Keratinocyte (primary cell): ENCODE results near the gene A2M. TPM values are rescaled to one million over a fixed set of nuclear protein-coding genes. Genes with fewer than 3 reads are reported as not detected.

Experiments
- DNase-seq: peaks from one replicate; pipeline ENCODE4 v3.0.0-alpha.2; 2011; ENCODE audit warnings: low read depth, missing footprints, low spot score
- FAIRE-seq: peaks from 2 replicates; lab custom pipeline; 2011; peaks lifted over from hg19 to GRCh38; lab: Jason Lieb, UNC
- H2AFZ ChIP-seq: 2 replicates; pipeline ENCODE4 v1.6.0; 2012; ENCODE audit warnings: low read length, control low read depth, inconsistent platforms; ENCODE audit not compliant: control insufficient read depth
- H3K27ac ChIP-seq: 2 replicates; pipeline ENCODE4 v1.5.1; 2011; ENCODE audit warnings: low read length; ENCODE audit not compliant: control insufficient read depth, insufficient read depth
- H3K27me3 ChIP-seq: 3 replicates; pipeline ENCODE4 v1.6.0; 2011; ENCODE audit warnings: low read length; ENCODE audit not compliant: control insufficient read depth, insufficient read depth; ENCODE audit errors: extremely low read depth
- H3K36me3 ChIP-seq, 2 experiments: 2 replicates in 1 of 2; 3 replicates in 1 of 2; pipeline ENCODE4 v1.5.1; 2011; ENCODE audit warnings: low read length in 2 of 2, mild to moderate bottlenecking in 1 of 2; ENCODE audit not compliant: control insufficient read depth in 2 of 2, insufficient read depth in 2 of 2; ENCODE audit errors: extremely low read depth in 1 of 2
- H3K4me1 ChIP-seq: 3 replicates; pipeline ENCODE4 v1.5.1; 2011; ENCODE audit warnings: low read length; ENCODE audit not compliant: control insufficient read depth, insufficient read depth; ENCODE audit errors: extremely low read depth
- H3K4me2 ChIP-seq: 3 replicates; pipeline ENCODE4 v1.6.0; 2011; ENCODE audit warnings: low read depth, low read length; ENCODE audit not compliant: control insufficient read depth, insufficient read depth; ENCODE audit errors: extremely low read depth
- H3K4me3 ChIP-seq, 3 experiments: fragments of 200-600 bp in 1 of 3; sonication (generic) in 1 of 3; 2 replicates in 2 of 3; 3 replicates in 1 of 3; pipeline ENCODE4 v1.5.1; 2011 to 2016; ENCODE audit warnings: low read length in 3 of 3, mild to moderate bottlenecking in 3 of 3, control low read depth in 2 of 3, inconsistent platforms in 1 of 3, low read depth in 1 of 3, mixed read lengths in 1 of 3, mixed run types in 1 of 3, moderate library complexity in 1 of 3; ENCODE audit not compliant: control insufficient read depth in 2 of 3, insufficient read depth in 2 of 3; ENCODE audit errors: extremely low read depth in 1 of 3
- H3K79me2 ChIP-seq: 2 replicates; pipeline ENCODE4 v1.6.0; 2012; ENCODE audit warnings: low read length; ENCODE audit not compliant: control insufficient read depth, insufficient read depth
- H3K9ac ChIP-seq: 3 replicates; pipeline ENCODE4 v1.6.0; 2011; ENCODE audit warnings: low read length; ENCODE audit not compliant: control insufficient read depth, insufficient read depth; ENCODE audit errors: extremely low read depth
- H3K9me1 ChIP-seq: 3 replicates; pipeline ENCODE4 v1.6.0; 2011; ENCODE audit warnings: low read length; ENCODE audit not compliant: control insufficient read depth, insufficient read depth; ENCODE audit errors: extremely low read depth
- H3K9me3 ChIP-seq: 2 replicates; pipeline ENCODE4 v1.5.1; 2012; ENCODE audit warnings: low read depth, low read length; ENCODE audit not compliant: control insufficient read depth
- H4K20me1 ChIP-seq: 3 replicates; pipeline ENCODE4 v1.6.0; 2011; ENCODE audit warnings: low read length; ENCODE audit not compliant: control insufficient read depth, insufficient read depth; ENCODE audit errors: extremely low read depth
- CTCF ChIP-seq, 3 experiments: IDR thresholded peaks in 1 of 3; conservative IDR thresholded peaks in 1 of 3; optimal IDR thresholded peaks in 1 of 3; 2 replicates in 2 of 3; 3 replicates in 1 of 3; pipeline versions ENCODE3 to v1.5.1; 2011; ENCODE audit warnings: low read length in 3 of 3, mild to moderate bottlenecking in 3 of 3, moderate library complexity in 2 of 3, control low read depth in 1 of 3, inconsistent platforms in 1 of 3; ENCODE audit not compliant: insufficient read depth in 2 of 3; ENCODE audit errors: extremely low read depth in 1 of 3
- EZH2 ChIP-seq: IDR thresholded peaks from one replicate; pipeline ENCODE4 v1.6.1; 2012; ENCODE audit warnings: inconsistent platforms, mild to moderate bottlenecking, low read length, moderate library complexity
- dilution Hi-C: fragments of 300-500 bp; cut with MboI; formaldehyde crosslinking; loops from one replicate; pipeline ENCODE4 v1.7.0; 2020; ENCODE audit warnings: low sequenced_read_pairs; ENCODE audit not compliant: extremely low pct_ligation_motif_present
- polyA plus RNA-seq, 5 experiments: library from polyadenylated mRNA; depleted of rRNA in 3 of 5; stranded (reverse) in 3 of 5; stranded (forward) in 1 of 5; unstranded in 1 of 5; fragments of >200 nt; gene quantifications; 1 replicate in 1 of 5; 2 replicates in 3 of 5; 3 replicates in 1 of 5; pipeline versions ENCODE4 v1.2.1 to v1.2.3, GENCODE V29; 2011 to 2012; ENCODE audit warnings: missing spikeins in 2 of 5, low read depth in 1 of 5, low replicate concordance in 1 of 5

Gene A2M
- polyA plus RNA-seq, 1 donor (not counting 4 experiments of a cell fraction or from before 2014, with no cell fraction given), result 0.49 TPM

DNA sequence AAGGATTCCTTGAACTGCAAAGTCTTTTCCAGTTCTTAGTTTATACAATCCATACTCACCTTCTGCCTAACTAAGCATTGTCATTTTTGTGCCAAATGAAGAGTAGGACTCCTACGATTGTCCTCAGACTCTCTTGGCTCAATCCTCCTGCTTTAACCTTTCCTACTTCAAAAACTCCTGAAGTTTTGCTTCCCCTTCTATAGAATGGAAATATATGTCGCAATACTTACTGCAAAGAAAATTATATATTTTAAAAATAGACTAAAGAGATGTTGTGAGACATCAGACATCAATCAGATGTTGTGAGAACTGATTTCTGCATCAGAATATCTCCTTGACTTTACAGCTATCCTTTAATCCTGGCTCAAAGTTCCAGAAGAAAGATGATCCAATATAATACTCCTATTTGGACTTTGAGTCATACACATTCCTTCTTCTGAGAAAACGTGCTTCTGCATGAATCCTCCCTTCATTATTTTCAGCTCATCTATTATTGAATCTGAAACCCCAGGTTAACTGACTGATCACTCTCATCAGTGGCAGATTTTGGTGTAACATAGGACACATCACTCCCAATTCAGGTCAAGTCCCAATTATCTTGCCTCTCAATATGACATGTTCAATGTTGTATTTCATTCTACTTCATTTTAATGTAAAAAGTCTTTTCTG is 48.8 kb downstream of the A2M start:
- FAIRE-seq, result no peak
- H3K9me1 ChIP-seq, result no peaks in the 10 kb centered on the region
- no peaks in the 10 kb centered on the region for H4K20me1 ChIP-seq
- H3K4me2 ChIP-seq, result no peak overlapping the region
- H3K9ac ChIP-seq, result no peak overlapping the region
- no peaks in the 10 kb centered on the region for H3K36me3 ChIP-seq
- no peak overlapping the region for H2AFZ ChIP-seq
- TF ChIP-seq CTCF (optimal IDR thresholded peaks at IDR 0.05 in 1 of 3, IDR thresholded peaks at IDR 0.05 in 1 of 3, conservative IDR thresholded peaks at IDR 0.05 in 1 of 3; ENCODE audit: extremely low read depth in 1 of 3, insufficient read depth in 2 of 3, low read length in 3 of 3), result no peak
- TF ChIP-seq EZH2, result no peak
- H3K79me2 ChIP-seq, result no peaks in the 10 kb centered on the region
- H3K4me3 ChIP-seq, result no peak overlapping the region
- H3K27me3 ChIP-seq, result no peaks in the 10 kb centered on the region
- no peak overlapping the region for H3K27ac ChIP-seq
- peaks cover 3% of the 10 kb centered on the region for H3K4me1 ChIP-seq
- H3K9me3 ChIP-seq, result no peaks in the 10 kb centered on the region
- DNase-seq, result no peak
- dilution Hi-C loops, result no loop called here

DNA sequence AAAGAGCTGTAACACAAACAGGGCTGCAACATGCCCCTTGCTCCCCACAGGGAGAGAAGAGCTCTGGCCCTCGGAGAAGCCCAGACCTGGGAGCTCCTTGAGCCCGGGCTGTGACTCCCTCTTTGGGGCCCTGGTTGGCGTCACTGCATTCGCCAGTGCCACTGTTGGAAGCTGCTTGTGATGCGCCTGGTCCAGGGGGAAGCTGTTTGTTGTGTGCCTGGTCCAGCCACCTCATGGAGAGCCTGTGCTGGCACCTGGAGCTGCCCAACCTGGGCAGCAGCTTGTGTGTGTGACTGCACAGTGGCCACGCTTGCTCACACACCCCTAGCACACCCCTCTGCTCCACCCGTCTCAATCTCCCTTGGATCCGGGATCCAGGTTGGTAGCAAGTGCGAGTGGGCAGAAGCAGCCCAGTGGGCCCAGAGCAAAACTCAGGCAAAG is 49.5 kb downstream of the A2M start:
- H3K9ac ChIP-seq, result no peak overlapping the region
- TF ChIP-seq EZH2 (no peak), CTCF (optimal IDR thresholded peaks at IDR 0.05 in 1 of 3, IDR thresholded peaks at IDR 0.05 in 1 of 3, conservative IDR thresholded peaks at IDR 0.05 in 1 of 3; ENCODE audit: extremely low read depth in 1 of 3, insufficient read depth in 2 of 3, low read length in 3 of 3) (no peak)
- no peaks in the 10 kb centered on the region for H4K20me1 ChIP-seq
- FAIRE-seq (no peak), DNase-seq (no peak)
- no peak overlapping the region for H3K27ac ChIP-seq
- H3K9me3 ChIP-seq, result no peaks in the 10 kb centered on the region
- no peak overlapping the region for H2AFZ ChIP-seq
- H3K27me3 ChIP-seq, result no peaks in the 10 kb centered on the region
- H3K4me1 ChIP-seq, result peaks cover 3% of the 10 kb centered on the region
- H3K9me1 ChIP-seq, result no peaks in the 10 kb centered on the region
- no peaks in the 10 kb centered on the region for H3K36me3 ChIP-seq
- dilution Hi-C loops, result no loop called here
- no peak overlapping the region for H3K4me2 ChIP-seq
- no peak overlapping the region for H3K4me3 ChIP-seq
- H3K79me2 ChIP-seq, result no peaks in the 10 kb centered on the region
